ENCODE results near the gene SNX8. TPM values are rescaled to one million over a fixed set of nuclear protein-coding genes. Genes with fewer than 3 reads are reported as not detected.

Gene SNX8
- total and polyA plus RNA-seq, 2 of the 8 experiments (the other 6 are each of a cell fraction or from before 2014, with no cell fraction given) = 46.2 to 70.8 TPM

GRCh38 chr7:2219606-2220005, 94.6 kb downstream of the SNX8 start (continued):
- no peak for TF ChIP-seq YY1 (IDR thresholded peaks at IDR 0.05; ENCODE audit: low read depth, low read length)
